ENCODE data around the gene BCAS3.

GRCh38 chr17:61422116-61422799, 744.6 kb downstream of the BCAS3 start:
- no peak for TF ChIP-seq EZH2 (IDR thresholded peaks at IDR 0.05; ENCODE audit: borderline replicate concordance, low read length)
- TF ChIP-seq, protein P1, sequence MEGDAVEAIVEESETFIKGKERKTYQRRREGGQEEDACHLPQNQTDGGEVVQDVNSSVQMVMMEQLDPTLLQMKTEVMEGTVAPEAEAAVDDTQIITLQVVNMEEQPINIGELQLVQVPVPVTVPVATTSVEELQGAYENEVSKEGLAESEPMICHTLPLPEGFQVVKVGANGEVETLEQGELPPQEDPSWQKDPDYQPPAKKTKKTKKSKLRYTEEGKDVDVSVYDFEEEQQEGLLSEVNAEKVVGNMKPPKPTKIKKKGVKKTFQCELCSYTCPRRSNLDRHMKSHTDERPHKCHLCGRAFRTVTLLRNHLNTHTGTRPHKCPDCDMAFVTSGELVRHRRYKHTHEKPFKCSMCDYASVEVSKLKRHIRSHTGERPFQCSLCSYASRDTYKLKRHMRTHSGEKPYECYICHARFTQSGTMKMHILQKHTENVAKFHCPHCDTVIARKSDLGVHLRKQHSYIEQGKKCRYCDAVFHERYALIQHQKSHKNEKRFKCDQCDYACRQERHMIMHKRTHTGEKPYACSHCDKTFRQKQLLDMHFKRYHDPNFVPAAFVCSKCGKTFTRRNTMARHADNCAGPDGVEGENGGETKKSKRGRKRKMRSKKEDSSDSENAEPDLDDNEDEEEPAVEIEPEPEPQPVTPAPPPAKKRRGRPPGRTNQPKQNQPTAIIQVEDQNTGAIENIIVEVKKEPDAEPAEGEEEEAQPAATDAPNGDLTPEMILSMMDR (IDR thresholded peaks at IDR 0.05; ENCODE audit: low read length): no peak

All from OCI-LY1 (cell line).